Keratinocyte (primary cell): ENCODE data around the gene DPF3. TPM values are rescaled to one million over a fixed set of nuclear protein-coding genes. Genes with fewer than 3 reads are reported as not detected.

Experiments
- DNase-seq: peaks from one replicate; pipeline ENCODE4 v3.0.0-alpha.2; 2011; ENCODE audit warnings: low read depth, missing footprints, low spot score
- FAIRE-seq: peaks from 2 replicates; lab custom pipeline; 2011; peaks lifted over from hg19 to GRCh38; lab: Jason Lieb, UNC
- H2AFZ ChIP-seq: 2 replicates; pipeline ENCODE4 v1.6.0; 2012; ENCODE audit warnings: low read length, control low read depth, inconsistent platforms; ENCODE audit not compliant: control insufficient read depth
- H3K27ac ChIP-seq: 2 replicates; pipeline ENCODE4 v1.5.1; 2011; ENCODE audit warnings: low read length; ENCODE audit not compliant: control insufficient read depth, insufficient read depth
- H3K27me3 ChIP-seq: 3 replicates; pipeline ENCODE4 v1.6.0; 2011; ENCODE audit warnings: low read length; ENCODE audit not compliant: control insufficient read depth, insufficient read depth; ENCODE audit errors: extremely low read depth
- H3K36me3 ChIP-seq, 2 experiments: 2 replicates in 1 of 2; 3 replicates in 1 of 2; pipeline ENCODE4 v1.5.1; 2011; ENCODE audit warnings: low read length in 2 of 2, mild to moderate bottlenecking in 1 of 2; ENCODE audit not compliant: control insufficient read depth in 2 of 2, insufficient read depth in 2 of 2; ENCODE audit errors: extremely low read depth in 1 of 2
- H3K4me1 ChIP-seq: 3 replicates; pipeline ENCODE4 v1.5.1; 2011; ENCODE audit warnings: low read length; ENCODE audit not compliant: control insufficient read depth, insufficient read depth; ENCODE audit errors: extremely low read depth
- H3K4me2 ChIP-seq: 3 replicates; pipeline ENCODE4 v1.6.0; 2011; ENCODE audit warnings: low read depth, low read length; ENCODE audit not compliant: control insufficient read depth, insufficient read depth; ENCODE audit errors: extremely low read depth
- H3K4me3 ChIP-seq, 3 experiments: fragments of 200-600 bp in 1 of 3; sonication (generic) in 1 of 3; 2 replicates in 2 of 3; 3 replicates in 1 of 3; pipeline ENCODE4 v1.5.1; 2011 to 2016; ENCODE audit warnings: low read length in 3 of 3, mild to moderate bottlenecking in 3 of 3, control low read depth in 2 of 3, inconsistent platforms in 1 of 3, low read depth in 1 of 3, mixed read lengths in 1 of 3, mixed run types in 1 of 3, moderate library complexity in 1 of 3; ENCODE audit not compliant: control insufficient read depth in 2 of 3, insufficient read depth in 2 of 3; ENCODE audit errors: extremely low read depth in 1 of 3
- H3K79me2 ChIP-seq: 2 replicates; pipeline ENCODE4 v1.6.0; 2012; ENCODE audit warnings: low read length; ENCODE audit not compliant: control insufficient read depth, insufficient read depth
- H3K9ac ChIP-seq: 3 replicates; pipeline ENCODE4 v1.6.0; 2011; ENCODE audit warnings: low read length; ENCODE audit not compliant: control insufficient read depth, insufficient read depth; ENCODE audit errors: extremely low read depth
- H3K9me1 ChIP-seq: 3 replicates; pipeline ENCODE4 v1.6.0; 2011; ENCODE audit warnings: low read length; ENCODE audit not compliant: control insufficient read depth, insufficient read depth; ENCODE audit errors: extremely low read depth
- H3K9me3 ChIP-seq: 2 replicates; pipeline ENCODE4 v1.5.1; 2012; ENCODE audit warnings: low read depth, low read length; ENCODE audit not compliant: control insufficient read depth
- H4K20me1 ChIP-seq: 3 replicates; pipeline ENCODE4 v1.6.0; 2011; ENCODE audit warnings: low read length; ENCODE audit not compliant: control insufficient read depth, insufficient read depth; ENCODE audit errors: extremely low read depth
- EZH2 ChIP-seq: IDR thresholded peaks from one replicate; pipeline ENCODE4 v1.6.1; 2012; ENCODE audit warnings: inconsistent platforms, mild to moderate bottlenecking, low read length, moderate library complexity
- dilution Hi-C: fragments of 300-500 bp; cut with MboI; formaldehyde crosslinking; loops from one replicate; pipeline ENCODE4 v1.7.0; 2020; ENCODE audit warnings: low sequenced_read_pairs; ENCODE audit not compliant: extremely low pct_ligation_motif_present
- polyA plus RNA-seq, 5 experiments: library from polyadenylated mRNA; depleted of rRNA in 3 of 5; stranded (reverse) in 3 of 5; stranded (forward) in 1 of 5; unstranded in 1 of 5; fragments of >200 nt; gene quantifications; 1 replicate in 1 of 5; 2 replicates in 3 of 5; 3 replicates in 1 of 5; pipeline versions ENCODE4 v1.2.1 to v1.2.3, GENCODE V29; 2011 to 2012; ENCODE audit warnings: missing spikeins in 2 of 5, low read depth in 1 of 5, low replicate concordance in 1 of 5
- TF ChIP-seq, protein P1 (sequence below), 3 experiments: IDR thresholded peaks in 1 of 3; conservative IDR thresholded peaks in 1 of 3; optimal IDR thresholded peaks in 1 of 3; 2 replicates in 2 of 3; 3 replicates in 1 of 3; pipeline versions ENCODE3 to v1.5.1; 2011; ENCODE audit warnings: low read length in 3 of 3, mild to moderate bottlenecking in 3 of 3, moderate library complexity in 2 of 3, control low read depth in 1 of 3, inconsistent platforms in 1 of 3; ENCODE audit not compliant: insufficient read depth in 2 of 3; ENCODE audit errors: extremely low read depth in 1 of 3

DPF3 gene
- polyA plus RNA-seq, 1 donor (not counting 4 experiments of a cell fraction or from before 2014, with no cell fraction given), result 1.1 TPM

- DNase-seq (no peak), FAIRE-seq (no peak)
- dilution Hi-C loops, result no loop called here
- no peak overlapping the region for H3K4me3 ChIP-seq
- H4K20me1 ChIP-seq, result no peaks in the 10 kb centered on the region
- H3K27ac ChIP-seq, result no peak overlapping the region
- TF ChIP-seq, protein P1, sequence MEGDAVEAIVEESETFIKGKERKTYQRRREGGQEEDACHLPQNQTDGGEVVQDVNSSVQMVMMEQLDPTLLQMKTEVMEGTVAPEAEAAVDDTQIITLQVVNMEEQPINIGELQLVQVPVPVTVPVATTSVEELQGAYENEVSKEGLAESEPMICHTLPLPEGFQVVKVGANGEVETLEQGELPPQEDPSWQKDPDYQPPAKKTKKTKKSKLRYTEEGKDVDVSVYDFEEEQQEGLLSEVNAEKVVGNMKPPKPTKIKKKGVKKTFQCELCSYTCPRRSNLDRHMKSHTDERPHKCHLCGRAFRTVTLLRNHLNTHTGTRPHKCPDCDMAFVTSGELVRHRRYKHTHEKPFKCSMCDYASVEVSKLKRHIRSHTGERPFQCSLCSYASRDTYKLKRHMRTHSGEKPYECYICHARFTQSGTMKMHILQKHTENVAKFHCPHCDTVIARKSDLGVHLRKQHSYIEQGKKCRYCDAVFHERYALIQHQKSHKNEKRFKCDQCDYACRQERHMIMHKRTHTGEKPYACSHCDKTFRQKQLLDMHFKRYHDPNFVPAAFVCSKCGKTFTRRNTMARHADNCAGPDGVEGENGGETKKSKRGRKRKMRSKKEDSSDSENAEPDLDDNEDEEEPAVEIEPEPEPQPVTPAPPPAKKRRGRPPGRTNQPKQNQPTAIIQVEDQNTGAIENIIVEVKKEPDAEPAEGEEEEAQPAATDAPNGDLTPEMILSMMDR (optimal IDR thresholded peaks at IDR 0.05 in 1 of 3, IDR thresholded peaks at IDR 0.05 in 1 of 3, conservative IDR thresholded peaks at IDR 0.05 in 1 of 3; ENCODE audit: extremely low read depth in 1 of 3, insufficient read depth in 2 of 3, low read length in 3 of 3), result no peak
- TF ChIP-seq EZH2, result no peak
- H3K4me2 ChIP-seq, result no peak overlapping the region
- no peaks in the 10 kb centered on the region for H3K36me3 ChIP-seq
- peaks cover 5% of the 10 kb centered on the region for H3K27me3 ChIP-seq
- H3K9me1 ChIP-seq, result no peaks in the 10 kb centered on the region
- no peaks in the 10 kb centered on the region for H3K79me2 ChIP-seq
- peaks cover 5% of the 10 kb centered on the region for H3K4me1 ChIP-seq
- no peak overlapping the region for H3K9ac ChIP-seq
- H3K9me3 ChIP-seq, result no peaks in the 10 kb centered on the region
- H2AFZ ChIP-seq, result no peak overlapping the region
Observed at GRCh38 chr14:72699852-72700257, 194.0 kb downstream of the DPF3 start.

- Histone ChIP-seq H3K4me2 (no peak overlapping the region), H3K9me1 (no peaks in the 10 kb centered on the region), H3K4me3 (no peak overlapping the region), H3K27me3 (peaks cover 5% of the 10 kb centered on the region), H2AFZ (no peak overlapping the region), H3K27ac (no peak overlapping the region), H3K9ac (no peak overlapping the region), H3K36me3 (no peaks in the 10 kb centered on the region), H4K20me1 (no peaks in the 10 kb centered on the region), H3K4me1 (peaks cover 5% of the 10 kb centered on the region), H3K9me3 (no peaks in the 10 kb centered on the region), H3K79me2 (no peaks in the 10 kb centered on the region)
- TF ChIP-seq, protein P1 (optimal IDR thresholded peaks at IDR 0.05 in 1 of 3, IDR thresholded peaks at IDR 0.05 in 1 of 3, conservative IDR thresholded peaks at IDR 0.05 in 1 of 3; ENCODE audit: extremely low read depth in 1 of 3, insufficient read depth in 2 of 3, low read length in 3 of 3), result no peak
- TF ChIP-seq EZH2, result no peak
- DNase-seq (no peak), FAIRE-seq (no peak)
- dilution Hi-C loops, result no loop called here
Observed at GRCh38 chr14:72699443-72699842, 194.5 kb downstream of the DPF3 start.
